Uterus (tissue), 2 donors: ENCODE results near the gene SMARCA4.

Source experiments
- POLR2A ChIP-seq, 2 donors: fragments of 450-650 bp; IDR thresholded peaks; one replicate each; pipeline ENCODE4 v1.6.1; 2016; ENCODE audit warnings: antibody characterized with exemption in 2 of 2, mild to moderate bottlenecking in 1 of 2, moderate library complexity in 1 of 2
- TF ChIP-seq, protein P1 (sequence below), 4 experiments: fragments of 200-600 bp in 2 of 4; fragments of 450-650 bp in 2 of 4; sonication (generic) in 2 of 4; IDR thresholded peaks; one replicate each; pipeline ENCODE4 v1.5.1; 2016 to 2019; ENCODE audit warnings: antibody characterized with exemption in 4 of 4, mild to moderate bottlenecking in 2 of 4, moderate library complexity in 1 of 4

- TF ChIP-seq, protein P1, sequence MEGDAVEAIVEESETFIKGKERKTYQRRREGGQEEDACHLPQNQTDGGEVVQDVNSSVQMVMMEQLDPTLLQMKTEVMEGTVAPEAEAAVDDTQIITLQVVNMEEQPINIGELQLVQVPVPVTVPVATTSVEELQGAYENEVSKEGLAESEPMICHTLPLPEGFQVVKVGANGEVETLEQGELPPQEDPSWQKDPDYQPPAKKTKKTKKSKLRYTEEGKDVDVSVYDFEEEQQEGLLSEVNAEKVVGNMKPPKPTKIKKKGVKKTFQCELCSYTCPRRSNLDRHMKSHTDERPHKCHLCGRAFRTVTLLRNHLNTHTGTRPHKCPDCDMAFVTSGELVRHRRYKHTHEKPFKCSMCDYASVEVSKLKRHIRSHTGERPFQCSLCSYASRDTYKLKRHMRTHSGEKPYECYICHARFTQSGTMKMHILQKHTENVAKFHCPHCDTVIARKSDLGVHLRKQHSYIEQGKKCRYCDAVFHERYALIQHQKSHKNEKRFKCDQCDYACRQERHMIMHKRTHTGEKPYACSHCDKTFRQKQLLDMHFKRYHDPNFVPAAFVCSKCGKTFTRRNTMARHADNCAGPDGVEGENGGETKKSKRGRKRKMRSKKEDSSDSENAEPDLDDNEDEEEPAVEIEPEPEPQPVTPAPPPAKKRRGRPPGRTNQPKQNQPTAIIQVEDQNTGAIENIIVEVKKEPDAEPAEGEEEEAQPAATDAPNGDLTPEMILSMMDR (IDR thresholded peaks at IDR 0.05), result no peak
- TF ChIP-seq POLR2A (IDR thresholded peaks at IDR 0.05), result no peak
Measured at GRCh38 chr19:10911579-10912363, 49.1 kb upstream of the SMARCA4 start.
